ENCODE measurements around the gene HOXA1.

HOXA1 gene

GRCh38 chr7:27096768-27097514 lies 1.1 kb upstream of the HOXA1 start:
- Histone ChIP-seq H3K9me3 (replicated peaks; ENCODE audit: insufficient read depth, low read length) (no peaks in the 10 kb centered on the region), H3F3A (ENCODE audit: insufficient read depth, low read length) (no peaks in the 10 kb centered on the region), H3K79me2 (ENCODE audit: low read length) (no peaks in the 10 kb centered on the region), H2AFZ (ENCODE audit: low read length) (peak overlapping the region; percentile 95), H3K27ac (ENCODE audit: low read length) (no peak overlapping the region), H3K4me2 (ENCODE audit: low read depth, low read length) (peak overlapping the region; percentile 90), H3K36me3 (replicated peaks; ENCODE audit: insufficient read depth, low read length) (no peaks in the 10 kb centered on the region), H3K9me2 (replicated peaks; ENCODE audit: insufficient read depth, low read length) (no peaks in the 10 kb centered on the region), H3K4me3 (ENCODE audit: low read length) (peak overlapping the region; percentile 94), H3K9ac (ENCODE audit: low read length) (peak overlapping the region; percentile 37; the same call in 1 of the 2 replicates), H3K4me1 (ENCODE audit: low read length) (no peaks in the 10 kb centered on the region), H3K27me3 (replicated peaks; ENCODE audit: insufficient read depth, low read length) (peaks cover 16% of the 10 kb centered on the region), H4K20me1 (ENCODE audit: insufficient read depth, low read length) (no peaks in the 10 kb centered on the region)
- DNase-seq = no peak
- no peak for TF ChIP-seq CTCF (IDR thresholded peaks at IDR 0.05; ENCODE audit: low read length)
- TF ChIP-seq EZH2phosphoT487 (IDR thresholded peaks at IDR 0.05; ENCODE audit: low read length) = no peak
- no peak for TF ChIP-seq EZH2 (optimal IDR thresholded peaks at IDR 0.05; ENCODE audit: low read depth, low read length)

- TF ChIP-seq EZH2 (optimal IDR thresholded peaks at IDR 0.05; ENCODE audit: low read depth, low read length) = no peak
- TF ChIP-seq CTCF (IDR thresholded peaks at IDR 0.05; ENCODE audit: low read length) = no peak
- TF ChIP-seq EZH2phosphoT487 (IDR thresholded peaks at IDR 0.05; ENCODE audit: low read length) = no peak
- H3K27me3 ChIP-seq (replicated peaks; ENCODE audit: insufficient read depth, low read length) = peaks cover 16% of the 10 kb centered on the region
- H3K4me3 ChIP-seq (ENCODE audit: low read length) = peak overlapping the region; percentile 94; the same call in 1 of the 2 replicates
- H3K79me2 ChIP-seq (ENCODE audit: low read length) = no peaks in the 10 kb centered on the region
- no peaks in the 10 kb centered on the region for H3K36me3 ChIP-seq (replicated peaks; ENCODE audit: insufficient read depth, low read length)
- no peaks in the 10 kb centered on the region for H3K9me2 ChIP-seq (replicated peaks; ENCODE audit: insufficient read depth, low read length)
- no peaks in the 10 kb centered on the region for H4K20me1 ChIP-seq (ENCODE audit: insufficient read depth, low read length)
- DNase-seq = no peak
- H2AFZ ChIP-seq (ENCODE audit: low read length) = 0 out of 2 replicates have a peak overlapping the region, but pooled peaks have one; percentile 48
- no peaks in the 10 kb centered on the region for H3K9me3 ChIP-seq (replicated peaks; ENCODE audit: insufficient read depth, low read length)
- H3K27ac ChIP-seq (ENCODE audit: low read length) = no peak overlapping the region
- H3K4me2 ChIP-seq (ENCODE audit: low read depth, low read length) = peak overlapping the region; percentile 90
- no peaks in the 10 kb centered on the region for H3K4me1 ChIP-seq (ENCODE audit: low read length)
- no peaks in the 10 kb centered on the region for H3F3A ChIP-seq (ENCODE audit: insufficient read depth, low read length)
- no peak overlapping the region for H3K9ac ChIP-seq (ENCODE audit: low read length)
Measured at GRCh38 chr7:27095050-27095896, 527 bp downstream of the HOXA1 start.

GRCh38 chr7:27094304-27095049 lies 1.3 kb downstream of the HOXA1 start:
- no peaks in the 10 kb centered on the region for H3K36me3 ChIP-seq (replicated peaks; ENCODE audit: insufficient read depth, low read length)
- no peaks in the 10 kb centered on the region for H3K79me2 ChIP-seq (ENCODE audit: low read length)
- H4K20me1 ChIP-seq (ENCODE audit: insufficient read depth, low read length) = no peaks in the 10 kb centered on the region
- DNase-seq = no peak
- TF ChIP-seq CTCF (IDR thresholded peaks at IDR 0.05; ENCODE audit: low read length) (no peak), EZH2 (optimal IDR thresholded peaks at IDR 0.05; ENCODE audit: low read depth, low read length) (no peak), EZH2phosphoT487 (IDR thresholded peaks at IDR 0.05; ENCODE audit: low read length) (no peak)
- no peaks in the 10 kb centered on the region for H3K4me1 ChIP-seq (ENCODE audit: low read length)
- H3K9me3 ChIP-seq (replicated peaks; ENCODE audit: insufficient read depth, low read length) = no peaks in the 10 kb centered on the region
- H3K27ac ChIP-seq (ENCODE audit: low read length) = no peak overlapping the region
- H3K9ac ChIP-seq (ENCODE audit: low read length) = no peak overlapping the region
- peaks cover 16% of the 10 kb centered on the region for H3K27me3 ChIP-seq (replicated peaks; ENCODE audit: insufficient read depth, low read length)
- H2AFZ ChIP-seq (ENCODE audit: low read length) = no peak overlapping the region
- H3K9me2 ChIP-seq (replicated peaks; ENCODE audit: insufficient read depth, low read length) = no peaks in the 10 kb centered on the region
- H3K4me3 ChIP-seq (ENCODE audit: low read length) = no peak overlapping the region
- no peak overlapping the region for H3K4me2 ChIP-seq (ENCODE audit: low read depth, low read length)
- no peaks in the 10 kb centered on the region for H3F3A ChIP-seq (ENCODE audit: insufficient read depth, low read length)
